B cell (primary cell): ENCODE data around the gene SRPRB. TPM values are rescaled to one million over a fixed set of nuclear protein-coding genes. Genes with fewer than 3 reads are reported as not detected.

ENCODE experiments used
- ATAC-seq: fragments of 200-7000 bp; cut with Tn5 transposase; one replicate; pipeline ENCODE4 v1.10.0; 2021; ENCODE audit warnings: low read depth, mild to moderate bottlenecking, moderate number of reproducible peaks, moderate library complexity
- CTCF ChIA-PET: fragments of 350-600 bp; sonication (Branson Sonifier 250); formaldehyde crosslinking; loops from one replicate; lab custom pipeline; 2021; ENCODE audit warnings: antibody characterized with exemption, inconsistent platforms; lab: Charles Lee
- POLR2A ChIA-PET: fragments of 350-600 bp; sonication (Branson Sonifier 250); formaldehyde crosslinking; loops from one replicate; lab custom pipeline; 2021; ENCODE audit warnings: antibody characterized with exemption; lab: Charles Lee
- DNase-seq: peaks from one replicate; pipeline ENCODE4 v3.0.0; 2013
- H2AFZ ChIP-seq: 2 replicates; pipeline ENCODE4 v1.6.1; 2012; ENCODE audit warnings: mild to moderate bottlenecking, low read depth, low read length; ENCODE audit not compliant: insufficient read depth, poor library complexity, severe bottlenecking
- H3K27ac ChIP-seq, 2 donors: 1 replicate in 1 of 2; 2 replicates in 1 of 2; pipeline ENCODE4 v1.5.1; 2012 to 2013; ENCODE audit warnings: low read length in 2 of 2, mild to moderate bottlenecking in 2 of 2, moderate library complexity in 1 of 2
- H3K27me3 ChIP-seq, 4 experiments: fragments of 200-600 bp in 1 of 4; sonication (generic) in 1 of 4; replicated peaks in 1 of 4; 1 replicate in 2 of 4; 2 replicates in 2 of 4; pipeline versions ENCODE4 v1.6.1 to v1.7.0; 2013 to 2016; ENCODE audit warnings: low read length in 3 of 4, mild to moderate bottlenecking in 2 of 4, mixed read lengths in 1 of 4, moderate library complexity in 1 of 4; ENCODE audit not compliant: insufficient read depth in 4 of 4, control insufficient read depth in 3 of 4; ENCODE audit errors: control extremely low read depth in 1 of 4
- H3K36me3 ChIP-seq, 2 experiments: replicated peaks in 1 of 2; 1 replicate in 1 of 2; 2 replicates in 1 of 2; pipeline versions ENCODE4 v1.6.1 to v1.7.1; 2013; ENCODE audit warnings: low read length in 1 of 2; ENCODE audit not compliant: insufficient read depth in 2 of 2, control insufficient read depth in 1 of 2; ENCODE audit errors: control extremely low read depth in 1 of 2, extremely low read depth in 1 of 2
- H3K4me1 ChIP-seq, 2 donors: fragments of 200-600 bp in 1 of 2; sonication (generic) in 1 of 2; 1 replicate in 1 of 2; 2 replicates in 1 of 2; pipeline versions ENCODE4 v1.5.1 to v1.6.1; 2013 to 2017; ENCODE audit warnings: low read length in 2 of 2; ENCODE audit not compliant: control insufficient read depth in 2 of 2, insufficient read depth in 2 of 2
- H3K4me2 ChIP-seq: replicated peaks from 2 replicates; pipeline ENCODE3; 2012; ENCODE audit warnings: mild to moderate bottlenecking, low read depth, low read length; ENCODE audit not compliant: poor library complexity, severe bottlenecking
- H3K4me3 ChIP-seq, 5 experiments: fragments of 200-600 bp in 1 of 5; sonication (generic) in 1 of 5; 1 replicate in 3 of 5; 2 replicates in 2 of 5; pipeline versions ENCODE4 v1.5.1 to v1.7.0; 2011 to 2016; ENCODE audit warnings: low read length in 4 of 5, mild to moderate bottlenecking in 4 of 5, low read depth in 2 of 5, control low read depth in 1 of 5, moderate library complexity in 1 of 5; ENCODE audit not compliant: insufficient read depth in 1 of 5; ENCODE audit errors: control extremely low read depth in 1 of 5, extremely low read depth in 1 of 5
- H3K79me2 ChIP-seq: fragments of 200-600 bp; sonication (generic); one replicate; pipeline ENCODE4 v1.6.0; 2016; ENCODE audit warnings: low read length; ENCODE audit not compliant: control insufficient read depth, insufficient read depth
- H3K9ac ChIP-seq: fragments of 200-600 bp; sonication (generic); 2 replicates; pipeline ENCODE4 v1.6.1; 2017; ENCODE audit warnings: mild to moderate bottlenecking, low read length, moderate library complexity
- H3K9me3 ChIP-seq, 3 donors: one replicate each; pipeline versions ENCODE4 v1.6.1 to v1.7.1; 2013; ENCODE audit warnings: low read length in 2 of 3; ENCODE audit not compliant: control insufficient read depth in 2 of 3, insufficient read depth in 1 of 3; ENCODE audit errors: control extremely low read depth in 1 of 3
- H4K20me1 ChIP-seq: 2 replicates; pipeline ENCODE4 v1.6.0; 2012; ENCODE audit warnings: mild to moderate bottlenecking, low read length; ENCODE audit not compliant: insufficient read depth, control insufficient read depth, poor library complexity, severe bottlenecking
- H3K27ac Mint-ChIP-seq: one replicate; pipeline ENCODE4 v1.8.0; 2021; ENCODE audit warnings: mixed read lengths
- H3K27me3 Mint-ChIP-seq: one replicate; pipeline ENCODE4 v1.8.0; 2021; ENCODE audit warnings: mixed read lengths
- H3K4me1 Mint-ChIP-seq: one replicate; pipeline ENCODE4 v1.8.0; 2021; ENCODE audit warnings: mixed read lengths
- H3K4me3 Mint-ChIP-seq: one replicate; pipeline ENCODE4 v1.8.0; 2021; ENCODE audit warnings: mixed read lengths
- H3K9me3 Mint-ChIP-seq: one replicate; pipeline ENCODE4 v1.8.0; 2022; ENCODE audit warnings: mixed read lengths; ENCODE audit not compliant: insufficient read depth
- EZH2 ChIP-seq: IDR thresholded peaks from 2 replicates; pipeline ENCODE4 v1.6.1; 2012; ENCODE audit warnings: borderline replicate concordance, low read depth, mild to moderate bottlenecking, moderate library complexity, low read length; ENCODE audit not compliant: insufficient read depth, poor library complexity, severe bottlenecking
- WGBS: methylation state at CpG from one replicate; pipeline ENCODE4 v1.1.5; 2013; ENCODE audit warnings: missing lambda C conversion rate; ENCODE audit not compliant: insufficient coverage; 5-methylcytosine and 5-hydroxymethylcytosine counted together
- intact Hi-C: fragments of 100-400 bp; cut with micrococcal nuclease; formaldehyde crosslinking; loops from one replicate; pipeline ENCODE4 v1.10.0; 2022
- polyA plus RNA-seq: library from polyadenylated mRNA; depleted of rRNA; stranded (reverse); fragments of >200 nt; gene quantifications from 2 replicates; pipeline ENCODE4 v1.2.3, GENCODE V29; 2012
- total RNA-seq, 2 donors: library from RNA; stranded (reverse); fragments of 120-200 nt in 1 of 2; gene quantifications; 1 replicate in 1 of 2; 2 replicates in 1 of 2; pipeline versions ENCODE4 v1.2.3 to v1.2.4, GENCODE V29; 2013 to 2022
- TF ChIP-seq, protein P1 (sequence below): fragments of 200-600 bp; IDR thresholded peaks from one replicate; pipeline ENCODE4 v1.8.0; 2022; ENCODE audit warnings: antibody characterized with exemption, mild to moderate bottlenecking

SRPRB gene
- total and polyA plus RNA-seq, 2 donors (not counting 1 experiment from before 2014, with no cell fraction given), result 10.1 to 28.8 TPM

DNA sequence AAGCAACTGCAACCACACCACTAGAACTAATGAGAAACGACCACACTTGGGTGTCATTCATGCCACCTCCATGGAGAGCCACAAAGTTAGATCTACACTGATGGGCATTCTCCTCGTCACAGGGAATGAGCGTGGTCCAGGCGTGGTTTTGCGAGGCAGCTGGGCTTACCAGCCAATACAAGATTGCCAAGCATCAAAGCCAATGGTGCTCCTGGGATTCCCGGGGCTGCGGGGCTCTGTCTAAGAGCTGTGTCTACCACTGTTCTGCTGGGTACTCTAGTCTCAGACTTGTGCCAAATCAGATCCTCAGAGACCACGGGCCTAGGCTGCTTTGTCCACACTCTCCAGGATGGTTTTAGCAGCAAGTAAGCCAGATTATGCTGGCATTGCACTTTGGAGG lies 46.3 kb downstream of the SRPRB start:
- 92% methylated on average over 7 of the region's 8 CpGs for WGBS

DNA sequence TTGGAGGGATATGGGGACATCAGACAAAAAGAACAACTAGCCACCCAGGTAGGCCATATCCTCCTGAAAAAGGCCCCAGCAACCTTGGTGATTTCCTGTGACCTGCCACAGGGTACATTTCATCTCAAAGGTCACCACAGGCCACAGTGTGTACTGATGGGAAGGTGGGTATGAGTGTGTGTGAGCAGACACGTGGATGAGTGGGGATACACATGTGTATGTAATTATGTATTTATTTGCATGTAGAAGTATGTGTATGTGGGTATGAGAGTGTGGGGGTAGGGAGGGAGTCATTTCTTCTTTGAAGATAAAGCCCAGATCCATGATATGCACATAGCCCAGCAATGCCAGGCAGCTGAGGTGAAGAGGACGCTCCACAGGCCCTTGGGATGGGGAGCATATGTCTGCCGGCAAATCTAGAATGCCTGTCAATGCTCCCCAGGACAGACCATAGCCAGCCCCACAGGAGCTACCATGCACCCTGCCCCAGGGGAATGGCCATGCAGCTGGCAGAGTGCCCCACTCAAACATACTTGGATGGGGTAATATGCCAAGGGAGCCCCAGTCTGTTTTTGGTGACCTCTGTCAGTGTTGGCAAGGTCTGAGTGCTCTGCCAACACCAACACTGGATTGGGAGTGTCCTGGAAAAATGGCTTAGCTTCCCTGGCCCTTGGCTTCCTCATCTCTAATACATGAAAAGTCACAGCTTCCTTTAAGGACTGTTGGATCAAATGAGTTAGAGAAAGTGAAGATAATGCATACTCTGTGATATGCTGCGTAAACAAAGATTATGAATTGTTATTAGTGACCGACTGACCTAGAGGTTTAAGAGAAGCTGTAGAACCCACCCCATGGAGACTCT lies 47.7 kb downstream of the SRPRB start:
- Histone ChIP-seq H3K27ac (no peak overlapping the region), H3K4me1 (no peaks in the 10 kb centered on the region), H2AFZ (no peak overlapping the region), H4K20me1 (no peaks in the 10 kb centered on the region), H3K9ac (no peak overlapping the region), H3K79me2 (no peaks in the 10 kb centered on the region), H3K36me3 (no peaks in the 10 kb centered on the region), H3K9me3 (no peaks in the 10 kb centered on the region), H3K4me2 (no peak overlapping the region), H3K27me3 (peaks cover 0 to 4% (median 0%) of the 10 kb centered on the region in 4 experiments), H3K4me3 (no peak overlapping the region)
- intact Hi-C loops, result no loop called here
- Mint-ChIP-seq H3K9me3 (no peaks in the 10 kb centered on the region), H3K27ac (no peak overlapping the region), H3K27me3 (peaks cover 4% of the 10 kb centered on the region), H3K4me3 (no peak overlapping the region), H3K4me1 (no peaks in the 10 kb centered on the region)
- ChIA-PET CTCF (no interaction called here), POLR2A (no interaction called here)
- DNase-seq (no peak), ATAC-seq (no peak)
- TF ChIP-seq EZH2, result no peak
- TF ChIP-seq, protein P1, sequence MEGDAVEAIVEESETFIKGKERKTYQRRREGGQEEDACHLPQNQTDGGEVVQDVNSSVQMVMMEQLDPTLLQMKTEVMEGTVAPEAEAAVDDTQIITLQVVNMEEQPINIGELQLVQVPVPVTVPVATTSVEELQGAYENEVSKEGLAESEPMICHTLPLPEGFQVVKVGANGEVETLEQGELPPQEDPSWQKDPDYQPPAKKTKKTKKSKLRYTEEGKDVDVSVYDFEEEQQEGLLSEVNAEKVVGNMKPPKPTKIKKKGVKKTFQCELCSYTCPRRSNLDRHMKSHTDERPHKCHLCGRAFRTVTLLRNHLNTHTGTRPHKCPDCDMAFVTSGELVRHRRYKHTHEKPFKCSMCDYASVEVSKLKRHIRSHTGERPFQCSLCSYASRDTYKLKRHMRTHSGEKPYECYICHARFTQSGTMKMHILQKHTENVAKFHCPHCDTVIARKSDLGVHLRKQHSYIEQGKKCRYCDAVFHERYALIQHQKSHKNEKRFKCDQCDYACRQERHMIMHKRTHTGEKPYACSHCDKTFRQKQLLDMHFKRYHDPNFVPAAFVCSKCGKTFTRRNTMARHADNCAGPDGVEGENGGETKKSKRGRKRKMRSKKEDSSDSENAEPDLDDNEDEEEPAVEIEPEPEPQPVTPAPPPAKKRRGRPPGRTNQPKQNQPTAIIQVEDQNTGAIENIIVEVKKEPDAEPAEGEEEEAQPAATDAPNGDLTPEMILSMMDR, result no peak
- 84% methylated on average over 4 of the region's 5 CpGs for WGBS

More for the DNA sequence above, 46.3 kb downstream of the SRPRB start:
- intact Hi-C loops, result no loop called here
- Histone ChIP-seq H2AFZ (no peak overlapping the region), H3K4me2 (no peak overlapping the region), H3K9me3 (no peaks in the 10 kb centered on the region), H4K20me1 (no peaks in the 10 kb centered on the region), H3K4me3 (no peak overlapping the region), H3K9ac (no peak overlapping the region), H3K27ac (no peak overlapping the region), H3K27me3 (peaks cover 0 to 4% (median 0%) of the 10 kb centered on the region in 4 experiments), H3K79me2 (no peaks in the 10 kb centered on the region), H3K36me3 (no peaks in the 10 kb centered on the region), H3K4me1 (no peaks in the 10 kb centered on the region)
- ChIA-PET POLR2A (no interaction called here), CTCF (no interaction called here)
- no peak for DNase-seq
- H3K4me1 Mint-ChIP-seq, result no peaks in the 10 kb centered on the region
- H3K9me3 Mint-ChIP-seq, result no peaks in the 10 kb centered on the region
- H3K27me3 Mint-ChIP-seq, result peaks cover 4% of the 10 kb centered on the region
- H3K27ac Mint-ChIP-seq, result no peak overlapping the region
- no peak overlapping the region for H3K4me3 Mint-ChIP-seq
- no peak for ATAC-seq
- TF ChIP-seq, protein P1, result no peak
- TF ChIP-seq EZH2, result no peak
